IPS-18c (cell line): ENCODE measurements around the gene EMC9.

Source experiments
- H3K4me3 ChIP-seq: 2 replicates; pipeline ENCODE4 v1.7.0; 2013; ENCODE audit warnings: low read depth, mild to moderate bottlenecking, low read length, moderate library complexity; ENCODE audit not compliant: insufficient read depth
- H3K9me3 ChIP-seq: one replicate; pipeline ENCODE4 v1.6.1; 2013; ENCODE audit warnings: mild to moderate bottlenecking, low read length, moderate library complexity; ENCODE audit not compliant: control insufficient read depth, insufficient read depth

Gene EMC9

DNA sequence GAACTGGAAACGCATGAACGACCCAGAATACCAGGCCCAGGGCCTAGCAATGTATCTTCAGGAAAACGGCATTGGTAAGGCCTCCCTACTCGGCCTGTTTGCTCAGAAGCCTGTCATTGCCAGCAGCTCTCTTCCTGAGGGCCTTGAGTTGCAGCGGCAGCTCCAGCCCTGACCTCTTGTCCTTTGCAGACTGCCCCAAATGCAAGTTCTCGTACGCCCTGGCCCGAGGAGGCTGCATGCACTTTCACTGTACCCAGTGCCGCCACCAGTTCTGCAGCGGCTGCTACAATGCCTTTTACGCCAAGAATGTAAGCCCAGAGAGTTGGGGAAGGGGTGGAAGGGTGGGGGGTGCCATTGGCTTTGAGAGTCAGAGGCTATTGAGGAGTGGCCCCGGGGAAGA lies 15.9 kb upstream of the EMC9 start:
- Histone ChIP-seq H3K9me3 (no peaks in the 10 kb centered on the region), H3K4me3 (no peak overlapping the region; the same call in 1 of the 2 replicates)

DNA sequence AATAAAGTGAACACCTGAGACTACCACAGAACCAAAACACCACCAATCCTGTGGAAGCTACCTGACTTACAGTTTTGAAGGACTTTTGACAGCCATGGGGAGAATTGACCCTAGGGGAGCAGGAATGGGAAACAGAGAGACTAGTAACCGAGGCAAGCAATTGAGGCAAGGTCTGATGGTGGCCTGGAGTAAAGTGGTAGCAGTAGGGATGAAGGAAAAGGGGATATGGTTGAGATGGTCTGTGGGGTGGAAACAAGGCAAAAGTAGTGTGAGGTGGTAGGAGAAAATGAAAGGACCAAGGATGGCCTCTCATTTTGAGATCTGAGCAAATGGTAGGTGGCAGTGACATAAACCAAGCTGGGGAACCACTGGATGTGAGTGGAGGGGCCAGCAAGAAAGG lies 15.4 kb upstream of the EMC9 start:
- no peaks in the 10 kb centered on the region for H3K9me3 ChIP-seq
- H3K4me3 ChIP-seq: no peak overlapping the region

DNA sequence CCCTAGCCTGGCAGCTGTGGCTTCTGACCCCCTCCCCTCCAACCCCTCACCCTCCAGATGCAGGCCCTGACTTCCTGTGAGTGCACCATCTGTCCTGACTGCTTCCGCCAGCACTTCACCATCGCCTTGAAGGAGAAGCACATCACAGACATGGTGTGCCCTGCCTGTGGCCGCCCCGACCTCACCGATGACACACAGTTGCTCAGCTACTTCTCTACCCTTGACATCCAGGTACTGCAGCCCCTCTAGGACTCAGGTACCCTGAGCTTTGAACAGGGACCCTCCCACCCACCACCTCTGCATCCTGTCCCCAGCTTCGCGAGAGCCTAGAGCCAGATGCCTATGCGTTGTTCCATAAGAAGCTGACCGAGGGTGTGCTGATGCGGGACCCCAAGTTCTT lies 13.7 kb upstream of the EMC9 start:
- Histone ChIP-seq H3K9me3 (no peaks in the 10 kb centered on the region), H3K4me3 (no peak overlapping the region)

DNA sequence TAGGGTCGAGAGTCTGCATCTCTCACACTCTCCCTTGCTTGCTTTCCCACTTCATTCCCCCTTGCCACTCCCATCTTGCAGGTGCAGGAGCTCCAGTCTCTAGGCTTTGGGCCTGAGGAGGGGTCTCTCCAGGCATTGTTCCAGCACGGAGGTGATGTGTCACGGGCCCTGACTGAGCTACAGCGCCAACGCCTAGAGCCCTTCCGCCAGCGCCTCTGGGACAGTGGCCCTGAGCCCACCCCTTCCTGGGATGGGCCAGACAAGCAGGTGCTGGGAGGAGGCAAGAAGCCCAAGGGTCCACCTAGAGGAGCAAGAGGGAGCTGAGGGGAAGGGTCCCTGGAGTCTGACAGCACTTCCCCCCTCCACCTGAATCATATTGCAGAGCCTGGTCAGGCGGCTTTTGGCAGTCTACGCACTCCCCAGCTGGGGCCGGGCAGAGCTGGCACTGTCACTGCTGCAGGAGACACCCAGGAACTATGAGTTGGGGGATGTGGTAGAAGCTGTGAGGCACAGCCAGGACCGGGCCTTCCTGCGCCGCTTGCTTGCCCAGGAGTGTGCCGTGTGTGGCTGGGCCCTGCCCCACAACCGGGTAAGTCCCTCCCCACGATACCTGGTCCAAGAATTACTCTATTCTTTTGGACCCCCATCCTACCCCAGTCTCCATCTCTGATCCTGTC lies 10.2 kb upstream of the EMC9 start:
- Histone ChIP-seq H3K9me3 (no peaks in the 10 kb centered on the region), H3K4me3 (no peak overlapping the region)

DNA sequence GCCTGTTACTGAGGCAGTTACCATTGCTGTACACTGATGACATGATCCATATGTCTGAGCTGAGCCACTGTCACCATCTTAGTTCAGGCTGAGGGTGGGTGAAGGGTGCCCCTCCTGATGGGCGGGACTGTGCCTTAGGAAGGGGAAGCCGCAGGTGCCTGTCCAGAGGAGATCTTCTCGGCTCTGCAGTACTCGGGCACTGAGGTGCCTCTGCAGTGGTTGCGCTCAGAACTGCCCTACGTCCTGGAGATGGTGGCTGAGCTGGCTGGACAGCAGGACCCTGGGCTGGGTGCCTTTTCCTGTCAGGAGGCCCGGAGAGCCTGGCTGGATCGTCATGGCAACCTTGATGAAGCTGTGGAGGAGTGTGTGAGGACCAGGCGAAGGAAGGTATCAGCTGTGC lies 9.6 kb upstream of the EMC9 start:
- Histone ChIP-seq H3K4me3 (no peak overlapping the region), H3K9me3 (no peaks in the 10 kb centered on the region)

DNA sequence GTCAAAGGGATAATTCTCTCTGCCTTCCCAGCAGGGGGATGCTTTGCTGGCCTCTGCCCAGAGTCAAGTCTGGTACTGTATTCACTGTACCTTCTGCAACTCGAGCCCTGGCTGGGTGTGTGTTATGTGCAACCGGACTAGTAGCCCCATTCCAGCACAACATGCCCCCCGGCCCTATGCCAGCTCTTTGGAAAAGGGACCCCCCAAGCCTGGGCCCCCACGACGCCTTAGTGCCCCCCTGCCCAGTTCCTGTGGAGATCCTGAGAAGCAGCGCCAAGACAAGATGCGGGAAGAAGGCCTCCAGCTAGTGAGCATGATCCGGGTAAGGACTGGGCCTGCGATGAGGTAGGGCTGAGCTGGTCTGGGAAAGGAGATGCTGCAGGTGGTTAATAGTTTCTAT lies 9.2 kb upstream of the EMC9 start:
- Histone ChIP-seq H3K9me3 (no peaks in the 10 kb centered on the region), H3K4me3 (no peak overlapping the region)

DNA sequence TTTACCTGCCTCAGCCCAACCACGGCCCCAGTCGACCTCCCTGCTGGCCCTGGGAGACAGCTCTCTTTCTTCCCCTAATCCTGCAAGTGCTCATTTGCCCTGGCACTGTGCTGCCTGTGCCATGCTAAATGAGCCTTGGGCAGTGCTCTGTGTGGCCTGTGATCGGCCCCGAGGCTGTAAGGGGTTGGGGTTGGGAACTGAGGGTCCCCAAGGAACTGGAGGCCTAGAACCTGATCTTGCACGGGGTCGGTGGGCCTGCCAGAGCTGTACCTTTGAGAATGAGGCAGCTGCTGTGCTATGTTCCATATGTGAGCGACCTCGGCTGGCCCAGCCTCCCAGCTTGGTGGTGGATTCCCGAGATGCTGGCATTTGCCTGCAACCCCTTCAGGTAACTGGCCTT lies 8.7 kb upstream of the EMC9 start:
- Histone ChIP-seq H3K4me3 (no peak overlapping the region), H3K9me3 (no peaks in the 10 kb centered on the region)

DNA sequence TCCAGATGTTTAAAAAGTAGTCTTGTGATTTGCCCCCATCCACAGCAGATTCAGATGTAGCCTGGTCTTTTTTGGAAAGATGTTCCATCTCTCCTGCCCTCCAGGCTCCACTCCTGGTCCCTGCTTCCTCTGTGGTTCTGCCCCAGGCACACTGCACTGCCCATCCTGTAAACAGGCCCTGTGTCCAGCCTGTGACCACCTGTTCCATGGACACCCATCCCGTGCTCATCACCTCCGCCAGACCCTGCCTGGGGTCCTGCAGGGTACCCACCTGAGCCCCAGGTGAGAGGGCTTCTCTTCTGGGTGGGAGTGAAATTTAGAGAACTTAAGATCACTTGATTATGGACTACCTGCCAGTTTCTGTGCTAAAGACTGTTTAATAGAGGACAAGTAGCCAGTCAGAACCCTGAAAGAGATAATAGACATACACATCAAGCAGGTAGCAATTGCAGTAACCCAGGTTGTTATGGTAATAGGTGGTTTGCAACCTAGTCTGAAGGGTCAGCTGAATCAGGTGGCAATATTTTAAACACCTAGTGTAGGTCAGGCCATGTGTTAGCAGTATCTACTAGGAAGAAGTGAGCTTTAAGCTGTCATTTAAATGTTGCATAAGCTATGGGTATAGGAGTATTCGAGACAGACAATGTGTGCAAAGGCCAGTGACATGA lies 8.0 kb upstream of the EMC9 start:
- Histone ChIP-seq H3K4me3 (no peak overlapping the region), H3K9me3 (no peaks in the 10 kb centered on the region)

DNA sequence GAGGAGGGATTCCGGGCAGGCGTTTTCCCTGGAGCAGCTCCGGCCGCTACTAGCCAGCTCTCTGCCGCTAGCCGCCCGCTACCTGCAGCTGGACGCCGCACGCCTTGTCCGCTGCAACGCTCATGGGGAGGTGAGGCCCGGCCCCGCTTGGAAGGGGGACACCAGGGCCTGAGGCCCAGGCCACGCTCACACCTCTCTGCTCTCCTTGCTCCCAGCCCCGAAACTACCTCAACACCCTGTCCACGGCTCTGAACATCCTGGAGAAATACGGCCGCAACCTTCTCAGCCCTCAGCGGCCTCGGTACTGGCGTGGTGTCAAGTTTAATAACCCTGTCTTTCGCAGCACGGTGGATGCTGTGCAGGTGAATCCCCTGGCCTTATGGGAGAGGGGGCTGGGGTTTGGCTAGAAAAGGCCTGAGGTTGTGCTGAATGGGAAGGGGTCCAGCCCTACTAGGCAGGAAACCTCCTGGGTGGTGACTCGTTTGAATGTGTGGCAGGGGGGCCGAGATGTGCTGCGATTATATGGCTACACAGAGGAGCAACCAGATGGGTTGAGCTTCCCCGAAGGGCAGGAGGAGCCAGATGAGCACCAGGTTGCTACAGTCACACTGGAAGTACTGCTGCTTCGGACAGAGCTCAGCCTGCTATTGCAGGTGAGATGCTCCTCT lies 6.5 kb upstream of the EMC9 start:
- peak overlapping the region; percentile 94 for H3K4me3 ChIP-seq
- no peaks in the 10 kb centered on the region for H3K9me3 ChIP-seq

DNA sequence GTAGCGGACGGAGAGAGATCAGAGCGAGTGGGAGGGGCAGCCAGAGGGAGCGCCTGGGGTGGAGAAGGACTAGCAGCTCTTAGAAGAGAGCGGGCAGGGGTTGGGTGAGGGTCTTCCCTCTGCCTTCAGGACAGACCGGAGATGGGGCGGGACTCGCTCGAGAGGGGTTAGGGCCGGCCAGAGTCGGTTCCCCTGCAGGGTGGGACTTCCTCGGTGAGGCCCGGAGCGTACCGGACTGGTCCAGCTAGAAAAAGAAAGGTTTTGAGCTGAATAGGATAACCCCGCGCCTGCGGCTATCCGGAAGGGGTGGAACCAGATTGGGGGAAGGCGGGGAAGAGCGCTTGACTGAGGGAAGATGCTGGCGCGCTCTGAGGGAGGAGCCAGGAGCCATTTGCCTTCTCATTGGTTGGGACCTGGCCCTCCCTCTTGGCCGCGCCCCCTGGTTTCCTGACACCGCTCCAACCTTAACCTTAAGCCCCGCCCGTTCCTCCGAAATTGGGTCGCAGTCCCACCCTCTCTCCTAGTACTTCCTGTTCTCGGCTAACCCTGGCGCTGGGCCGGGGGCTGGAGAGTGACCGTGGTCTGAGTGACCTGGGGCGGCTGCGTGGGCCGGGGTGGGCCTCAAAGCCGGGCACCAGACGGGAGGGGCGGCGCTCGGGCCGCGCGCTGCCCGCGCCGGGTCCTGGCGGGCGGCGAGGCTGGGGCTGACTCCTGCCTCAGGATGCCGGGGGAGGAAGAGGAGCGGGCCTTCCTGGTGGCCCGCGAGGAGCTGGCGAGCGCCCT lies 5.8 kb upstream of the EMC9 start, which contains the start of gene RNF31:
Gene RNF31, plus strand, starts transcription at position 521 of the 783 bp plus-strand sequence. Its CDS starts 201 bp downstream, at position 722.
- H3K9me3 ChIP-seq: no peaks in the 10 kb centered on the region
- H3K4me3 ChIP-seq: peak within 1 kb of the TSS; percentile 94

DNA sequence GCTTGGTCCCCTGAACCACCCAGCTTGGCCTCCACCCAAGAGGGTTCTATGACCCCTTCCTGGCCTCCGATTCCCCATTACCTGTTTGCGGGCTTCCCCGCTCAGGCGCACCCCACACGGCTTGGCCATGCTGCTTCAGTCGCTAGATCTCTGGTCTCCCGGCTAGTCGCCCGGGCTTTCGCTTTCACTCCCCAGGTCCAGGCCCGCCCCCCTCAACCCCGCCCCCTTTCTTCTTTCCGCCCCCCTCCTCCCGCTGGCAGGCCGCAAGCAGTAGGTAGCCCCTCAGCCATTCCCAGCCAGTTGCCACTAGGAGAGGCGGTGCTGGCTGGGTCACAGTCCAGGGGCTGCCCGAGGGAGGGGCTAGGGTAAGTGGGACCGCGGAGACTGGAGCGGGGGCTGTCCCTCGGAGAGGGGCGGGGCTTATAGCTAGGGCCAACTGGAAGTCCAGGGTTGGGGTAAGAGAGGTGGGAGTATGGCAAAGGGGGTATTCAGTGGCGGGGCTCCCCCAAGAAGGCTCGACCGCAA lies 5.1 kb upstream of the EMC9 start, which contains the start of gene PSME2:
Gene PSME2, minus strand, starts transcription at position 158 of the 525 bp plus-strand sequence. Its CDS starts 29 bp downstream, at position 129.
- peak within 1 kb of the TSS; percentile 94 for H3K4me3 ChIP-seq
- no peaks in the 10 kb centered on the region for H3K9me3 ChIP-seq

DNA sequence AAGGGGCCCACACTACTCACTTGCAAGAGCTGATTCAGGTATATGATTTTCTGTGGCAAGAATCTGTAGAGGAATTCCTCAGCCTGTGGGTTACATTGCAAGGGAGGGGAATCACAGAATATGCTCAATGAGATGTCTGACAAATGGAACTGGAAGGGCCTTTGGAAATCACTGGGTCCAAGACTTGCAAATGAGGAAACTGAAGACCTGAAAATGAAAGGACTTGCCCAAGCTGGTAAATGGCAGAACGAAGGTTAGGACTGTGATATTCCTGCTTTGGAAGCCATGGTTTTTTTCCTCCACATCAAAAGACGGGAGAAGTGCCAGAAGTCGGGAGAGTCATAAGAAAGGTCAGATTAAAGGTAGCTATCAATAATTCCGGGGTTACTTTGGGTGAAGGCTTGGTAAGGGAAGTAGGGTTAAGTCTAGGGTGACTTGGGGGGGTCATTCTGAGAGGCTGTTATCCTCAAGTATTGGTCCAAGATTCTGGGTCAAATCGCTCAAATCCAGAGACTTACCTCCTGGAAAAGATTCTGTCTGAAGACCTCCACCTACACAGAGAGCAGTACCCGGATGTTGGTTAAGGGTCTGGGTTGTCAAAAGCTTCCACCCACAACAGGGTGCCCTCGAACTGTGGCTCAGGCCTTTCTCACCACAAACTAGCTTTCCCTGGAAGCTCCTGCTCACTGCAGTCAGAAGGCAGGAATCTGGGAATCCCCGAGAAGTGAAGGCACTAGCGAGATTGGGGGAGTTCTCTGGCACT lies 4.5 kb upstream of the EMC9 start:
- H3K4me3 ChIP-seq: peak overlapping the region; percentile 66
- no peaks in the 10 kb centered on the region for H3K9me3 ChIP-seq

DNA sequence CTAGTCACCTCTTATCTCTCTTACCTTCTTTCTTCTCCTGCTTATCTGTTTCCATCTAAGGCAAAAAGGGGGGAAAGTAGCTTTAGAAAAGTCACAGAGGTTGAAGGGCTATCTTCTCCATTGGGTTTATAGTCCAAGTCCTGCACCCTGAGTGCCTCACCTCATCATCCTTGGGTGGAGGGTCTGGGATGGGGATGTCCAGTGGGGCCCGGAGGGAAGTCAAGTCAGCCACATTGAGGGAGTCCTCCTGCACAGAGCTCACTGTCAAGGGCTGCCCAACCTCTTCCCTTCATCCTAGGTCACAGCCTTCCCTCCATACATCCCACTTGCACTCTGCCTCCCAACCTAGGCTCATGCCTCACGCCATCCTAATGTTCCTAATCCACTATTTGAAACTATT lies 3.8 kb upstream of the EMC9 start:
- Histone ChIP-seq H3K9me3 (no peaks in the 10 kb centered on the region), H3K4me3 (peak overlapping the region; percentile 66; the same call in 1 of the 2 replicates)

DNA sequence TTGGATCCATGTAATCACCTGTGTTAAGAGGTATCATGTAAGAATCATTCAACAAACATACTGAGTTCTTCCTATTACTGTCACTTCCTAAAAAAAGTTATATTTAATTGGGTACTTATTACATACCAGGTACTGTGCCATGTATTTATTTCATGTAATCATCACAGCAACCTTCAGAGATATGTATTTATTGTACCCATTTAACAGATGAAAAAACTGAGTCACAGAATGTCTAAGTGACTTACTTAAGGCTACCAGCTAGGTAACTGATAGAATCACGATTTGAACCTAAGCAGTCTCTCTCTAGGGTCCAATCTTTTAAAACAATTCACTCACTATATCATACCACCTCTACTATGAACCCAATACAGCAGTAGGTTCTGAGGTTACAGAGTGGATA lies 3.1 kb upstream of the EMC9 start:
- H3K4me3 ChIP-seq: no peak overlapping the region
- H3K9me3 ChIP-seq: no peaks in the 10 kb centered on the region

DNA sequence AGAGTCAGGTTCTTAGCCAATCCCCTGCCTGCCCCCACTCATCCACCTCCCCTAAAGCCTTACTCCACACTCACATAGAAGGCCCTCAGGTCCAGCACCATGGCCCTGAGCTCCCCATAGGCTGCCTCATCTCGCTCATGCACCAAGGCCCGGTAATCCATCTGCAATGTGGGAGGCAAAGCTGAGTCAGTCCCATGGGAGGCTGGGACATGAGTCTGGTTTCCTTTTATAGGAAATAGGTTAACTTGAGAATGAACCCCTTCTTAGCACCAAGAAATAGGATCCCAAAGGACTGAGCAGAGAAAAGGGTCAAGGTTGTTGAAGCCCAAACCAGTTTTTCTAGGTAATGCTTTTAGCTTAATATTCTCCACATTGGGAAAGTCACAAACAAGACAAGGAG lies 2.1 kb upstream of the EMC9 start:
- Histone ChIP-seq H3K4me3 (no peak overlapping the region), H3K9me3 (no peaks in the 10 kb centered on the region)

DNA sequence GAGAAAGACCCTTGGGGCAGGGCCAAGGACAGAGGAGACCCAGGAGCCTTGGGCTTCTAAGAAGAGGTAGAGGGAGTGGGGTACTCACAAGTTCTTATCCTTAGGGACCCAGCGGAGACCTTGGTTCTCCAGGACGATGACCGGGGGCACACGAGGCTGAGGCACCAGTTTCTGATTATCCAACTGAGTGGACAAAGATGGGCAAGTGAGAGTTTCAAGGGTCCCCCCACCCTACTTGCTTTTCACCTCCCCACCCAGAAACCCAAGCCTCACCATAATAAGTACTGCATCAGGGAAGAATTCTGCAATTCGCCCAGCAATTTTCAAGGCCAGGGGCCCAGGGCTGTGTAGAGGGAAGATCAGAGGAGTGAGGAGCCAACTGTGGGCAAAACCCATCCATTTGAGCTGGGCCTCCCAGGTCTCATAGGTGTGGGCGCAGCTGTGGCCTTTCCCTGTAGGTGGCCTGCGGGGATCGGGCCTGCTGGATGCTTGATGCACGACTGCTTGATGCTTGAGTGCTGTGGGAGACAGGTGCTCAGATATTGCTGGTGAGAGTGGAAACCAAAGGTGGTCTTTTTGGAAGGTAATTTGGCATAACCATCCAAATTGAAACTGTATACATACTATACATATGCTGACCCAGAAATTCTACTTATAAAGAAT lies 2.0 kb downstream of the EMC9 start:
- H3K4me3 ChIP-seq: peak overlapping the region; percentile 15
- no peaks in the 10 kb centered on the region for H3K9me3 ChIP-seq
